RWPE2 (cell line): ENCODE results near the gene SAMD14.

Experiments
- ATAC-seq: fragments of 200-7000 bp; cut with Tn5 transposase; 3 replicates; pipeline ENCODE4 v1.9.1; 2021; ENCODE audit warnings: low read depth
- DNase-seq: peaks from one replicate; pipeline ENCODE4 v3.0.0-alpha.2; 2020; ENCODE audit warnings: low spot score
- H3K27ac ChIP-seq: fragments of 450-650 bp; 2 replicates; pipeline ENCODE4 v1.5.1; 2017; ENCODE audit warnings: mild to moderate bottlenecking; ENCODE audit not compliant: poor library complexity, severe bottlenecking
- H3K27me3 ChIP-seq: fragments of 250-450 bp; sonication (Bioruptor Pico); 2 replicates; pipeline ENCODE4 v1.5.1; 2021; ENCODE audit warnings: mild to moderate bottlenecking, moderate library complexity; ENCODE audit not compliant: insufficient read depth, poor library complexity, severe bottlenecking
- H3K36me3 ChIP-seq: fragments of 250-450 bp; sonication (Bioruptor Pico); 2 replicates; pipeline ENCODE4 v1.5.1; 2020; ENCODE audit warnings: low read depth, mild to moderate bottlenecking, moderate library complexity
- H3K4me1 ChIP-seq: fragments of 250-450 bp; sonication (Bioruptor Pico); 2 replicates; pipeline ENCODE4 v1.5.1; 2021; ENCODE audit warnings: mild to moderate bottlenecking, moderate library complexity; ENCODE audit not compliant: insufficient read depth, poor library complexity, severe bottlenecking
- H3K4me3 ChIP-seq: fragments of 250-450 bp; sonication (Bioruptor Pico); 2 replicates; pipeline ENCODE4 v1.5.1; 2021; ENCODE audit warnings: mild to moderate bottlenecking, moderate library complexity; ENCODE audit not compliant: severe bottlenecking
- H3K9me3 ChIP-seq: fragments of 250-450 bp; sonication (Bioruptor Pico); 2 replicates; pipeline ENCODE4 v1.5.1; 2021; ENCODE audit warnings: mild to moderate bottlenecking, moderate library complexity; ENCODE audit not compliant: severe bottlenecking
- CTCF ChIP-seq: fragments of 450-650 bp; IDR thresholded peaks from one replicate; pipeline ENCODE4 v1.5.1; 2017; ENCODE audit warnings: mild to moderate bottlenecking, moderate library complexity; ENCODE audit not compliant: poor library complexity, severe bottlenecking

Gene SAMD14

GRCh38 chr17:50122945-50123344, 7.0 kb downstream of the SAMD14 start:
- peaks cover 6% of the 10 kb centered on the region for H3K4me1 ChIP-seq
- no peaks in the 10 kb centered on the region for H3K27me3 ChIP-seq
- no peaks in the 10 kb centered on the region for H3K36me3 ChIP-seq
- DNase-seq, result no peak
- no peaks in the 10 kb centered on the region for H3K9me3 ChIP-seq
- H3K27ac ChIP-seq, result no peak overlapping the region
- no peak overlapping the region for H3K4me3 ChIP-seq
- ATAC-seq, result no peak
- TF ChIP-seq CTCF, result no peak

- Histone ChIP-seq H3K4me1 (no peaks in the 10 kb centered on the region), H3K36me3 (no peaks in the 10 kb centered on the region), H3K4me3 (no peak overlapping the region), H3K27me3 (peaks cover 11% of the 10 kb centered on the region), H3K27ac (no peak overlapping the region), H3K9me3 (no peaks in the 10 kb centered on the region)
- ATAC-seq (no peak), DNase-seq (no peak)
- TF ChIP-seq CTCF, result no peak
Observed at GRCh38 chr17:50120475-50121253, 9.3 kb downstream of the SAMD14 start.

- no peak overlapping the region for H3K27ac ChIP-seq
- H3K4me1 ChIP-seq, result no peaks in the 10 kb centered on the region
- ATAC-seq (no peak), DNase-seq (no peak)
- H3K36me3 ChIP-seq, result no peaks in the 10 kb centered on the region
- H3K4me3 ChIP-seq, result no peak overlapping the region
- TF ChIP-seq CTCF, result no peak
- peaks cover 11% of the 10 kb centered on the region for H3K27me3 ChIP-seq
- H3K9me3 ChIP-seq, result no peaks in the 10 kb centered on the region
Observed at GRCh38 chr17:50118828-50119218, 11.1 kb downstream of the SAMD14 start.

GRCh38 chr17:50118076-50118827, 11.7 kb downstream of the SAMD14 start:
- Histone ChIP-seq H3K36me3 (no peaks in the 10 kb centered on the region), H3K4me3 (no peak overlapping the region), H3K4me1 (no peaks in the 10 kb centered on the region), H3K27ac (no peak overlapping the region), H3K27me3 (peaks cover 11% of the 10 kb centered on the region), H3K9me3 (no peaks in the 10 kb centered on the region)
- ATAC-seq (no peak), DNase-seq (no peak)
- no peak for TF ChIP-seq CTCF
